Transverse colon (tissue), 4 donors: ENCODE measurements around the gene ZMIZ1. TPM values are rescaled to one million over a fixed set of nuclear protein-coding genes. Genes with fewer than 3 reads are reported as not detected.
A peak's percentile ranks its signal among the peaks of the same experiment; 100 is the strongest.

Experiments used
- DNase-seq: peaks from one replicate; pipeline ENCODE4 v3.0.0-alpha.2; 2019
- H3K27ac ChIP-seq, 4 donors: fragments of 200-600 bp; sonication (generic); 2 replicates each; pipeline ENCODE4 v1.5.1; 2016 to 2018; ENCODE audit warnings: inconsistent platforms in 4 of 4
- H3K27me3 ChIP-seq: fragments of 200-600 bp; sonication (generic); 2 replicates; pipeline ENCODE4 v1.5.1; 2017; ENCODE audit warnings: inconsistent platforms
- H3K36me3 ChIP-seq, 4 donors: fragments of 200-600 bp; sonication (generic); 2 replicates each; pipeline ENCODE4 v1.5.1; 2017 to 2019; ENCODE audit warnings: inconsistent platforms in 4 of 4
- H3K4me1 ChIP-seq, 4 donors: fragments of 200-600 bp; sonication (generic); 2 replicates each; pipeline ENCODE4 v1.5.1; 2017 to 2020; ENCODE audit warnings: inconsistent platforms in 4 of 4
- H3K4me3 ChIP-seq, 4 donors: fragments of 200-600 bp; sonication (generic); 1 replicate in 1 of 4; 2 replicates in 3 of 4; pipeline versions ENCODE4 v1.5.1 to v1.6.1; 2017 to 2019; ENCODE audit warnings: inconsistent platforms in 4 of 4
- H3K9me3 ChIP-seq, 2 donors: fragments of 200-600 bp; sonication (generic); 2 replicates each; pipeline ENCODE4 v1.5.1; 2017 to 2019; ENCODE audit warnings: inconsistent platforms in 2 of 2
- EP300 ChIP-seq: sonication (generic); formaldehyde crosslinking; IDR thresholded peaks from one replicate; pipeline ENCODE4 v1.6.1; 2017; ENCODE audit warnings: antibody characterized with exemption, low read depth
- POLR2A ChIP-seq: fragments of 450-650 bp; IDR thresholded peaks from one replicate; pipeline ENCODE4 v1.6.1; 2016; ENCODE audit warnings: antibody characterized with exemption, mild to moderate bottlenecking, moderate library complexity
- POLR2AphosphoS5 ChIP-seq, 3 donors: sonication (generic); formaldehyde crosslinking; IDR thresholded peaks; one replicate each; pipeline ENCODE4 v1.6.1; 2016; ENCODE audit warnings: antibody characterized with exemption in 3 of 3
- WGBS, 2 donors: methylation state at CpG; one replicate each; pipeline ENCODE4 v1.1.5; 2018; ENCODE audit warnings: low coverage in 1 of 2; 5-methylcytosine and 5-hydroxymethylcytosine counted together
- in situ Hi-C, 4 donors: fragments of 200-750 bp; cut with MboI; loops; one replicate each; pipeline versions ENCODE4 v1.15.0 to v1.15.1; 2017; ENCODE audit warnings: low sequenced_read_pairs in 3 of 4, low pct_ligation_motif_present in 1 of 4, low pct_unique_long_range_greater_than_20kb in 1 of 4
- intact Hi-C: fragments of 100-400 bp; cut with DNase I; formaldehyde crosslinking; loops from one replicate; pipeline ENCODE4 v1.15.1; 2023; ENCODE audit warnings: low total_unique reads
- total RNA-seq, 4 donors: library from RNA; depleted of rRNA; stranded (reverse); fragments of >200 nt; gene quantifications; one replicate each; pipeline ENCODE4 v1.1.0, GENCODE V29; 2016
- TF ChIP-seq, protein P1 (sequence below), 5 experiments: fragments of 200-600 bp in 3 of 5; fragments of 450-650 bp in 2 of 5; sonication (generic) in 3 of 5; IDR thresholded peaks; 1 replicate in 2 of 5; 2 replicates in 3 of 5; pipeline ENCODE4 v1.5.1; 2016 to 2017; ENCODE audit warnings: antibody characterized with exemption in 5 of 5, inconsistent platforms in 3 of 5, mild to moderate bottlenecking in 2 of 5, moderate library complexity in 1 of 5

Gene ZMIZ1
- total RNA-seq, 4 donors from 2014 or later = 32.0 to 108 (median 63.0) TPM

- H3K4me3 ChIP-seq = no peak overlapping the region
- H3K9me3 ChIP-seq = no peaks in the 10 kb centered on the region
- intact Hi-C loops = no loop called here
- in situ Hi-C loops = no loop called here
- TF ChIP-seq POLR2AphosphoS5 (IDR thresholded peaks at IDR 0.05) (no peak), POLR2A (no peak), EP300 (no peak)
- TF ChIP-seq, protein P1, sequence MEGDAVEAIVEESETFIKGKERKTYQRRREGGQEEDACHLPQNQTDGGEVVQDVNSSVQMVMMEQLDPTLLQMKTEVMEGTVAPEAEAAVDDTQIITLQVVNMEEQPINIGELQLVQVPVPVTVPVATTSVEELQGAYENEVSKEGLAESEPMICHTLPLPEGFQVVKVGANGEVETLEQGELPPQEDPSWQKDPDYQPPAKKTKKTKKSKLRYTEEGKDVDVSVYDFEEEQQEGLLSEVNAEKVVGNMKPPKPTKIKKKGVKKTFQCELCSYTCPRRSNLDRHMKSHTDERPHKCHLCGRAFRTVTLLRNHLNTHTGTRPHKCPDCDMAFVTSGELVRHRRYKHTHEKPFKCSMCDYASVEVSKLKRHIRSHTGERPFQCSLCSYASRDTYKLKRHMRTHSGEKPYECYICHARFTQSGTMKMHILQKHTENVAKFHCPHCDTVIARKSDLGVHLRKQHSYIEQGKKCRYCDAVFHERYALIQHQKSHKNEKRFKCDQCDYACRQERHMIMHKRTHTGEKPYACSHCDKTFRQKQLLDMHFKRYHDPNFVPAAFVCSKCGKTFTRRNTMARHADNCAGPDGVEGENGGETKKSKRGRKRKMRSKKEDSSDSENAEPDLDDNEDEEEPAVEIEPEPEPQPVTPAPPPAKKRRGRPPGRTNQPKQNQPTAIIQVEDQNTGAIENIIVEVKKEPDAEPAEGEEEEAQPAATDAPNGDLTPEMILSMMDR (IDR thresholded peaks at IDR 0.05) = no peak
- no peaks in the 10 kb centered on the region for H3K27me3 ChIP-seq
- peak overlapping the region; percentile 75 to 90 (median 81) for H3K27ac ChIP-seq
- peaks cover 0 to 4% (median 0%) of the 10 kb centered on the region in 4 donors for H3K36me3 ChIP-seq
- no peak for DNase-seq
- peaks cover 39 to 78% (median 48%) of the 10 kb centered on the region in 4 donors for H3K4me1 ChIP-seq
- 60 to 74% methylated on average over 2 to 9 of the region's 9 CpGs for WGBS, 2 donors
These were observed 45.1 kb downstream of the ZMIZ1 start for GRCh38 chr10:79113827-79114226.

GRCh38 chr10:79115302-79115701 lies 46.5 kb downstream of the ZMIZ1 start:
- Histone ChIP-seq H3K9me3 (no peaks in the 10 kb centered on the region), H3K27me3 (no peaks in the 10 kb centered on the region), H3K4me3 (no peak overlapping the region), H3K36me3 (peaks cover 0 to 4% (median 1%) of the 10 kb centered on the region in 4 donors), H3K4me1 (peaks cover 39 to 78% (median 48%) of the 10 kb centered on the region in 4 donors), H3K27ac (peak overlapping the region; percentile 59 to 90 (median 78))
- DNase-seq = no peak
- in situ Hi-C loops (no loop called here), intact Hi-C loops (no loop called here)
- TF ChIP-seq POLR2AphosphoS5 (IDR thresholded peaks at IDR 0.05) (no peak), EP300 (no peak), POLR2A (no peak)
- 79% methylated on average over 4 of the region's 4 CpGs; no CpG with 5 or more reads in 1 of the 2 donors for WGBS, 2 donors

DNA sequence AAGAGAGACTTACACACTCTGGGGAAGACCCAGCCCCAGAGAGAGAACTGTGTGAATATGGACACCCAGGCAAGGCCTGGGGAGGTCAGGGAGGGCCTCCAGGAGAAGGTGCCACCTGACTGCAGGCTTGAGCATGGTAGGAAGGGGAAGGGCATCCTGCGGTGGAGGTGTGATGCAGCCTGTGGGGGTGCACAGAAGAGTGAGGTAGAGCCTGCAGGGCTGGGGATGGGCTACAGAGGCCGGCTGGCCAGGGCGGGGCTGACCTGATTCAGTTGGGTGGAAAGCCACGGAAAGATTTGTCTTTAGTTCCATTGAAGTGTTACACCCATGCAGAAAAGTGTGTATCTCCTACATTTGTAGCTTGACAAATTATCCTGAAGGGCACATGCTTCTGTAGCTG lies 47.6 kb downstream of the ZMIZ1 start:
- in situ Hi-C loops = no loop called here

DNA sequence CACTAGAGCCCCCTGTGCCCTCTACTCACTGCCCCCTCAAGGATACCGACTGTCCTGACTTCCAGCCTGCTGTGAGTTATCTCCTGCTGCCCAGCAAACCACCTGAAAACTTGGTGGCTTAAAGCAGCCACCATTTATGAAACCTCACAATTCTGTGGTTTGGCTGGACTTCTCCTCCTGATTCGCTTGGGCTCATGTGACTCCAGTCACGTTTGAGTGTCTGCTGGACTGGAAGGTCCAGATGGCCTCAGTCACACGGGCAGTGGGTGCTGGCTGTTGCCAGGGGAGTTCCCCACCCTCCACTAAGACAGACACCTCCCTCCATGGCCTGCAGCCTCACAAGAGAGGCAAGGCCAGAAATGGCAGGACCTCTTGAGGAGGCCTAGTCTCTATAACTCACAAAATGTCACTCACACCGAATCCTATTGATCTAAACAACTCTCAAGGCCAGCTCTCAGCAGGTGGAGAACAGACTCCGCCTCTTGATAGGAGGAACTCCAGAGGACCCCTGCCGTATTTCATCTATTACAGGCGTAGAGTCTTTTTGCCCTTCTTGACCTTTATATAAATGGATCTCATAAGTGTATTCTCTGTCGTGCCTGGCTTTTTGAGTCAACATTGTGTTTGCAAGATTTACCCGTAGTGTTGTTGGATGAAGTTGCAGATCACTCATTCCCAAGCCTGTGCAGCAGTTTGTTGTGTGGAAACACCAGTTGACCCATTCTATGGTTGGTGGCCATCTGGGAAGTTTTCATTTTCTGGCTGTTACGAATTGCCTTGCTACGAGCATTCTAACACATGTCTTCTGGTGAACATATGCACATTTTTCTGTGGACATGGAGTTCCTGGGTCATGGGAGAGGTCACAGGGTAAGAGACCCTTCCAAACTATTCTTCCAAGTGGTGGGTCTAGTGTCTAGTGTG lies 48.3 kb downstream of the ZMIZ1 start:
- 59 to 71% methylated on average over 7 to 12 of the region's 12 CpGs for WGBS, 2 donors
- DNase-seq = peak; percentile 65
- Histone ChIP-seq H3K36me3 (peaks cover 0 to 9% (median 0%) of the 10 kb centered on the region in 4 donors), H3K9me3 (no peaks in the 10 kb centered on the region), H3K27me3 (no peaks in the 10 kb centered on the region), H3K4me3 (no peak overlapping the region), H3K27ac (peak overlapping the region; percentile 4 to 90 (median 50)), H3K4me1 (peaks cover 31 to 63% (median 41%) of the 10 kb centered on the region in 4 donors)
- in situ Hi-C loops = no loop called here
- intact Hi-C loops = no loop called here
- peak in 2 of 3 donors; percentile 8 to 41 for TF ChIP-seq POLR2AphosphoS5 (IDR thresholded peaks at IDR 0.05)
- TF ChIP-seq, protein P1 (IDR thresholded peaks at IDR 0.05) = no peak

More for the DNA sequence above, 47.6 kb downstream of the ZMIZ1 start:
- Histone ChIP-seq H3K36me3 (peaks cover 0 to 9% (median 0%) of the 10 kb centered on the region in 4 donors), H3K4me3 (no peak overlapping the region), H3K9me3 (no peaks in the 10 kb centered on the region), H3K27me3 (no peaks in the 10 kb centered on the region), H3K4me1 (peaks cover 37 to 70% (median 44%) of the 10 kb centered on the region in 4 donors), H3K27ac (peak overlapping the region in 3 of 4 donors; percentile 24 to 90 (median 75))
- intact Hi-C loops = no loop called here
- TF ChIP-seq EP300 = no peak
- TF ChIP-seq POLR2A = no peak
- no peak for TF ChIP-seq POLR2AphosphoS5 (IDR thresholded peaks at IDR 0.05)
- TF ChIP-seq, protein P1 (IDR thresholded peaks at IDR 0.05) = no peak
- 53 to 65% methylated on average over 3 to 4 of the region's 4 CpGs for WGBS, 2 donors
- DNase-seq = no peak
